Retinal pigment epithelial cell (primary cell): ENCODE measurements around the gene SENP6.

Source experiments
- DNase-seq: peaks from one replicate; pipeline ENCODE4 v3.0.0-alpha.2; 2010; ENCODE audit warnings: low read depth
- H3K4me3 ChIP-seq: 2 replicates; pipeline ENCODE4 v1.5.1; 2011; ENCODE audit warnings: mild to moderate bottlenecking, low read length, control low read depth, moderate library complexity
- CTCF ChIP-seq: conservative IDR thresholded peaks from 2 replicates; pipeline ENCODE4 v1.5.1; 2011; ENCODE audit warnings: low read depth, low read length, control low read depth, inconsistent platforms

The SENP6 gene

GRCh38 chr6:75609639-75610590 lies 8.2 kb downstream of the SENP6 start:
- no peak overlapping the region for H3K4me3 ChIP-seq
- DNase-seq: peak; percentile 40
- TF ChIP-seq CTCF: no peak

GRCh38 chr6:75611011-75611701 lies 9.5 kb downstream of the SENP6 start:
- TF ChIP-seq CTCF: no peak
- DNase-seq: no peak
- H3K4me3 ChIP-seq: no peak overlapping the region

- TF ChIP-seq CTCF: no peak
- no peak overlapping the region for H3K4me3 ChIP-seq
- DNase-seq: no peak
Measured at GRCh38 chr6:75611702-75612375, 10.2 kb downstream of the SENP6 start.

GRCh38 chr6:75612434-75612833 lies 10.8 kb downstream of the SENP6 start:
- DNase-seq: no peak
- no peak for TF ChIP-seq CTCF
- H3K4me3 ChIP-seq: no peak overlapping the region

GRCh38 chr6:75613056-75613501 lies 11.4 kb downstream of the SENP6 start:
- no peak for DNase-seq
- TF ChIP-seq CTCF: no peak
- H3K4me3 ChIP-seq: no peak overlapping the region

GRCh38 chr6:75618437-75618836 lies 16.8 kb downstream of the SENP6 start:
- no peak for DNase-seq
- no peak for TF ChIP-seq CTCF
- H3K4me3 ChIP-seq: no peak overlapping the region
